Hepatocyte (in vitro differentiated cells): ENCODE data around the gene PTPRC.

Source experiments
- EZH2 ChIP-seq: fragments of 200-600 bp; sonication (generic); IDR thresholded peaks from 2 replicates; pipeline ENCODE4 v1.6.1; 2016; ENCODE audit warnings: antibody characterized with exemption, mild to moderate bottlenecking, borderline replicate concordance
- EZH2phosphoT487 ChIP-seq: fragments of 200-600 bp; sonication (generic); IDR thresholded peaks from one replicate; pipeline ENCODE4 v1.6.1; 2018; ENCODE audit warnings: antibody characterized with exemption, mild to moderate bottlenecking, low read depth, moderate library complexity; ENCODE audit not compliant: unreplicated experiment, severe bottlenecking
- TF ChIP-seq, protein P1 (sequence below): fragments of 200-600 bp; sonication (generic); IDR thresholded peaks from 2 replicates; pipeline ENCODE4 v1.5.1; 2016; ENCODE audit warnings: antibody characterized with exemption, mild to moderate bottlenecking; ENCODE audit not compliant: poor library complexity

- no peak for TF ChIP-seq EZH2
- TF ChIP-seq, protein P1, sequence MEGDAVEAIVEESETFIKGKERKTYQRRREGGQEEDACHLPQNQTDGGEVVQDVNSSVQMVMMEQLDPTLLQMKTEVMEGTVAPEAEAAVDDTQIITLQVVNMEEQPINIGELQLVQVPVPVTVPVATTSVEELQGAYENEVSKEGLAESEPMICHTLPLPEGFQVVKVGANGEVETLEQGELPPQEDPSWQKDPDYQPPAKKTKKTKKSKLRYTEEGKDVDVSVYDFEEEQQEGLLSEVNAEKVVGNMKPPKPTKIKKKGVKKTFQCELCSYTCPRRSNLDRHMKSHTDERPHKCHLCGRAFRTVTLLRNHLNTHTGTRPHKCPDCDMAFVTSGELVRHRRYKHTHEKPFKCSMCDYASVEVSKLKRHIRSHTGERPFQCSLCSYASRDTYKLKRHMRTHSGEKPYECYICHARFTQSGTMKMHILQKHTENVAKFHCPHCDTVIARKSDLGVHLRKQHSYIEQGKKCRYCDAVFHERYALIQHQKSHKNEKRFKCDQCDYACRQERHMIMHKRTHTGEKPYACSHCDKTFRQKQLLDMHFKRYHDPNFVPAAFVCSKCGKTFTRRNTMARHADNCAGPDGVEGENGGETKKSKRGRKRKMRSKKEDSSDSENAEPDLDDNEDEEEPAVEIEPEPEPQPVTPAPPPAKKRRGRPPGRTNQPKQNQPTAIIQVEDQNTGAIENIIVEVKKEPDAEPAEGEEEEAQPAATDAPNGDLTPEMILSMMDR: no peak
- no peak for TF ChIP-seq EZH2phosphoT487
Observed at GRCh38 chr1:198628067-198628455, 10.8 kb upstream of the PTPRC start.
